Spleen (tissue), 11 donors: ENCODE data around the gene ABCG2. TPM values are rescaled to one million over a fixed set of nuclear protein-coding genes. Genes with fewer than 3 reads are reported as not detected.

Source experiments
- DNase-seq: peaks from one replicate; pipeline ENCODE4 v3.0.0-alpha.2; 2020
- H3K27ac ChIP-seq, 8 donors: fragments of 200-600 bp; sonication (generic) in 7 of 8; 1 replicate in 4 of 8; 2 replicates in 4 of 8; pipeline versions ENCODE4 v1.5.0 to v1.8.0; 2016 to 2021; ENCODE audit warnings: inconsistent platforms in 4 of 8, mild to moderate bottlenecking in 4 of 8, moderate library complexity in 1 of 8
- H3K27me3 ChIP-seq, 7 donors: fragments of 200-600 bp; sonication (generic) in 6 of 7; replicated peaks in 1 of 7; 1 replicate in 4 of 7; 2 replicates in 3 of 7; pipeline versions ENCODE4 v1.5.0 to v1.8.0; 2016 to 2021; ENCODE audit warnings: inconsistent platforms in 3 of 7, mild to moderate bottlenecking in 1 of 7
- H3K36me3 ChIP-seq, 6 donors: fragments of 200-600 bp; sonication (generic) in 5 of 6; 1 replicate in 4 of 6; 2 replicates in 2 of 6; pipeline versions ENCODE4 v1.5.0 to v1.8.0; 2016 to 2021; ENCODE audit warnings: inconsistent platforms in 2 of 6
- H3K4me1 ChIP-seq, 6 donors: fragments of 200-600 bp; sonication (generic) in 5 of 6; 1 replicate in 3 of 6; 2 replicates in 3 of 6; pipeline versions ENCODE4 v1.5.0 to v1.8.0; 2016 to 2021; ENCODE audit warnings: inconsistent platforms in 3 of 6
- H3K4me3 ChIP-seq, 8 donors: fragments of 200-600 bp; sonication (generic) in 7 of 8; 1 replicate in 4 of 8; 2 replicates in 4 of 8; pipeline versions ENCODE4 v1.5.0 to v1.8.0; 2016 to 2021; ENCODE audit warnings: inconsistent platforms in 4 of 8, mild to moderate bottlenecking in 4 of 8, moderate library complexity in 2 of 8
- H3K9me3 ChIP-seq, 8 donors: fragments of 200-600 bp; sonication (generic) in 7 of 8; 1 replicate in 4 of 8; 2 replicates in 4 of 8; pipeline versions ENCODE4 v1.5.0 to v1.8.0; 2016 to 2021; ENCODE audit warnings: inconsistent platforms in 4 of 8
- POLR2A ChIP-seq, 3 donors: fragments of 450-650 bp; IDR thresholded peaks; one replicate each; pipeline ENCODE4 v1.5.1; 2017; ENCODE audit warnings: antibody characterized with exemption in 3 of 3, mild to moderate bottlenecking in 1 of 3
- POLR2AphosphoS5 ChIP-seq, 3 donors: sonication (generic); formaldehyde crosslinking; IDR thresholded peaks; one replicate each; pipeline ENCODE4 v1.5.1; 2017; ENCODE audit warnings: antibody characterized with exemption in 3 of 3
- WGBS, 5 donors: extraction: QIAGEN DNeasy Blood & Tissue Kit in 3 of 5; methylation state at CpG; one replicate each; pipeline versions ENCODE4 v1.1.5 to v1.1.7; 2013 to 2018; 5-methylcytosine and 5-hydroxymethylcytosine counted together
- intact Hi-C: fragments of 100-400 bp; cut with DNase I; formaldehyde crosslinking; loops from one replicate; pipeline ENCODE4 v1.15.0; 2023; ENCODE audit warnings: low total_unique reads
- polyA plus RNA-seq, 3 donors: library from polyadenylated mRNA; stranded (reverse); fragments of 200-250 nt; gene quantifications; one replicate each; pipeline ENCODE4 v1.2.1, GENCODE V29; 2013
- total RNA-seq, 7 donors: library from RNA; depleted of rRNA in 3 of 7; stranded (reverse); fragments of >200 nt in 3 of 7; fragmentation: NEBNext Ultra II Directional in 4 of 7; extraction: Animal tissue kit (Norgen Biotek cat#: 25700) in 4 of 7; gene quantifications; one replicate each; pipeline versions ENCODE4 v1.1.0 to v1.2.1, GENCODE V29; 2016 to 2021
- TF ChIP-seq, protein P1 (sequence below), 11 experiments: fragments of 200-600 bp in 7 of 11; fragments of 450-650 bp in 4 of 11; sonication (generic) in 4 of 11; IDR thresholded peaks in 8 of 11; conservative IDR thresholded peaks in 3 of 11; 1 replicate in 7 of 11; 2 replicates in 4 of 11; pipeline versions ENCODE4 v1.4.0 to v1.8.0; 2016 to 2021; ENCODE audit warnings: antibody characterized with exemption in 11 of 11, inconsistent platforms in 4 of 11, mild to moderate bottlenecking in 1 of 11
- donor health status: healthy with polysubstance abuse.
- donor health status: DM: no; HTN: no; CAD: no; lungs with moderate emphysema.
- donor health status: DM: no; HTN: no; CAD: no.
- donor health status: Bipolar disorder and iron deficiency.
- donor health status: healthy.
- donor health status: DM: no; HTN: no; CAD: no.
- donor health status: DM: yes; HTN: yes; CAD: no.

Gene ABCG2
- total and polyA plus RNA-seq, 10 donors: 0.12 to 3.0 (median 1.4) TPM

DNA sequence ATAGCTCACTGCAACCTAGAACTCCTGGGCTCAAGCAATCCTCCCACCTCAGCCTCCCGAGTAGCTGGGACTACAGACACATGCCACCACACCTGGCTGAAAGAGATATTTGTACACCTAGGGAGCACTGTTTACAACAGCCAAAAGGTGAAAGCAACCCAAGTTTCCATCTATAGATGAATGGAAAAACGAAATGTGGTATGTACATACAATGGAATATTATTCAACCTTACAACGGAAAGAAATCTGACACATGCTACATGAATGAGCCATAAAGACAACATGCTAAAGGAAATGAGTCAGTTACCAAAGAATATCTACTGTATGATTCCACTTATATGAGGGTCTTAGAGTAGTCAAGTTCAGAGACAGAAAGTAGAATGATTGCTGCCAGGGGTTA is 52.2 kb downstream of the ABCG2 start:
- H3K4me3 ChIP-seq: no peak overlapping the region
- H3K36me3 ChIP-seq: no peaks in the 10 kb centered on the region
- intact Hi-C loops: no loop called here
- DNase-seq: no peak
- H3K9me3 ChIP-seq: no peaks in the 10 kb centered on the region
- no peaks in the 10 kb centered on the region for H3K27me3 ChIP-seq
- H3K27ac ChIP-seq: no peak overlapping the region
- TF ChIP-seq, protein P1, sequence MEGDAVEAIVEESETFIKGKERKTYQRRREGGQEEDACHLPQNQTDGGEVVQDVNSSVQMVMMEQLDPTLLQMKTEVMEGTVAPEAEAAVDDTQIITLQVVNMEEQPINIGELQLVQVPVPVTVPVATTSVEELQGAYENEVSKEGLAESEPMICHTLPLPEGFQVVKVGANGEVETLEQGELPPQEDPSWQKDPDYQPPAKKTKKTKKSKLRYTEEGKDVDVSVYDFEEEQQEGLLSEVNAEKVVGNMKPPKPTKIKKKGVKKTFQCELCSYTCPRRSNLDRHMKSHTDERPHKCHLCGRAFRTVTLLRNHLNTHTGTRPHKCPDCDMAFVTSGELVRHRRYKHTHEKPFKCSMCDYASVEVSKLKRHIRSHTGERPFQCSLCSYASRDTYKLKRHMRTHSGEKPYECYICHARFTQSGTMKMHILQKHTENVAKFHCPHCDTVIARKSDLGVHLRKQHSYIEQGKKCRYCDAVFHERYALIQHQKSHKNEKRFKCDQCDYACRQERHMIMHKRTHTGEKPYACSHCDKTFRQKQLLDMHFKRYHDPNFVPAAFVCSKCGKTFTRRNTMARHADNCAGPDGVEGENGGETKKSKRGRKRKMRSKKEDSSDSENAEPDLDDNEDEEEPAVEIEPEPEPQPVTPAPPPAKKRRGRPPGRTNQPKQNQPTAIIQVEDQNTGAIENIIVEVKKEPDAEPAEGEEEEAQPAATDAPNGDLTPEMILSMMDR (IDR thresholded peaks at IDR 0.05 in 8 of 11, conservative IDR thresholded peaks at IDR 0.05 in 3 of 11): no peak
- peaks cover 0 to 22% (median 9%) of the 10 kb centered on the region in 6 donors for H3K4me1 ChIP-seq
- WGBS, 5 donors: 82 to 87% (median 86%) methylated on average over 3 of the region's 3 CpGs

DNA sequence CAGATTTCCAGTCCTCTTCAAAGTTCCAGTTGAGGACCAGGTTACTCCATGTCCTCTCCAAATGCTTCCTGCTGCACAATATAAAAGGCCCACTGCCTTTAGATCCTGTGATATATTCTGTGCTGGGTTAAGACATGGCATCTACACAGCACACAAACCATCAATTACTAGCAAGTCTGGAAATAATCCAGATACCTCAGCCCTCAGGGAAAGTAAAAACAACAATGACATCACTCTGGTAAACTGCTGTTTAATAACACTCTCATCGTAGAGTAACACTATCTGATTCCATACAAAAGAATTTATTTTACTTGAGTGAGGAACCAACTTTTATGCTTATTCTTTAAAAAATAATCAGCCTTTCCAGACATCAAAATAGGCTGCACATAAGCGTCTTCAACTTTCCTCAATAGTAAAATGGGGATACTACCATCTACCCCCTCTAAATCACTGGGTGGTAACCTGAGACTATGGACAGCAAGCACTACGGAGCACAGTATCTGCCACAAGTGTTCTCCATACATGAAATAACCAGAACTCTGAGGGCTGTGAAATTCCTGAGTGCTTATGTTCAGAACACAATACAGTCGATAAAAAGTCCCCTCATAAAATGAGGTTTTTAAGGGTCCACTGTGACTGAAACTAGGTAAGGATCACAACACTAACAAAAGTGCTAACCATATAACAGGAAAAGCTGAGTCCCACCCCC is 53.4 kb downstream of the ABCG2 start:
- Histone ChIP-seq H3K9me3 (no peaks in the 10 kb centered on the region), H3K4me1 (peaks cover 0 to 22% (median 9%) of the 10 kb centered on the region in 6 donors), H3K27me3 (no peaks in the 10 kb centered on the region), H3K27ac (no peak overlapping the region), H3K4me3 (no peak overlapping the region), H3K36me3 (no peaks in the 10 kb centered on the region)
- intact Hi-C loops: no loop called here
- TF ChIP-seq POLR2AphosphoS5 (IDR thresholded peaks at IDR 0.05): no peak
- no peak for TF ChIP-seq POLR2A (IDR thresholded peaks at IDR 0.05)
- TF ChIP-seq, protein P1 (IDR thresholded peaks at IDR 0.05 in 8 of 11, conservative IDR thresholded peaks at IDR 0.05 in 3 of 11): no peak
- no peak for DNase-seq
- WGBS, 5 donors: 87 to 95% (median 93%) methylated on average over 4 of the region's 4 CpGs

DNA sequence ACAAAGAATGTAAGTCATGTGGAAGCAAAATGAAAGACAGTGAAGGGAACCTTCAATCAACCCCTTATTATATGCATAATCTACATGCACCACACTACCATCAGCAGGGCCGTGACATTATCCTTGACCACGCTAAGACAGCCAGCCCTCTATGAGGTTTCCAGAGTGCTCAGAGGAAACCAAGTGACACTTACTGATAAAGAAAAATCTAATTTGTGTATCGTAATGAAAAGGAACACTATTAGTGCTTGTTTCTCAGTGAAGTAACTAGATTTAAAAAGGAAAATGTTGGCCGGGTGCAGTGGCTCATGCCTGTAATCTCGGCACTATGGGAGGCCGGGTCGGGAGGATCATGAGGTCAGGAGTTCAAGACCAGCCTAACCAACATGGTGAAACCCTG is 56.4 kb downstream of the ABCG2 start:
- intact Hi-C loops: no loop called here
- Histone ChIP-seq H3K4me1 (peaks cover 0 to 9% (median under 1%) of the 10 kb centered on the region in 6 donors), H3K4me3 (no peak overlapping the region), H3K27ac (no peak overlapping the region), H3K27me3 (no peaks in the 10 kb centered on the region), H3K9me3 (no peaks in the 10 kb centered on the region), H3K36me3 (no peaks in the 10 kb centered on the region)
- TF ChIP-seq, protein P1 (IDR thresholded peaks at IDR 0.05 in 8 of 11, conservative IDR thresholded peaks at IDR 0.05 in 3 of 11): no peak
- TF ChIP-seq POLR2AphosphoS5 (IDR thresholded peaks at IDR 0.05) (no peak), POLR2A (IDR thresholded peaks at IDR 0.05) (no peak)
- WGBS, 5 donors: 64 to 79% (median 65%) methylated on average over 7 of the region's 7 CpGs
- no peak for DNase-seq

DNA sequence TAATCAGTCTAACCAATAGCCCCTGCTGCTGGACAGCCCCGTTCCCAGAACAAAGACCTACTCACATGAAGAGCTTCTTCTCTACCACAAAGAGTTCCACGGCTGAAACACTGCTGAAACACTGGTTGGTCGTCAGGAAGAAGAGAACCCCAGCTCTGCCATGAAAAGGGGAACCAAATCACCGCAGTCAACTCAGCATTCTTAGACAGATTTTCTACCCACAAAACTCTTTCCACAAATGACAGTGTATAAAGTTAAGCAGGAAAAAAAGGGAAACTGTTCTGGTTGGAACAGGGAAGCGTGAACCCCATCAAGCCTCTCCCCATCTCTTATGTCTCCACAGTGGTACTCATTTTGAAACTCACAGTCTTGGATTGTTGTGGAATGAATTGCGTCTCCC is 57.3 kb downstream of the ABCG2 start:
- H3K27me3 ChIP-seq: no peaks in the 10 kb centered on the region
- DNase-seq: no peak
- H3K27ac ChIP-seq: no peak overlapping the region
- no peaks in the 10 kb centered on the region for H3K9me3 ChIP-seq
- H3K36me3 ChIP-seq: no peaks in the 10 kb centered on the region
- no peak overlapping the region for H3K4me3 ChIP-seq
- WGBS, 5 donors: 32 to 50% (median 41%) methylated on average over 6 of the region's 6 CpGs
- intact Hi-C loops: no loop called here
- TF ChIP-seq POLR2A (IDR thresholded peaks at IDR 0.05): no peak
- TF ChIP-seq POLR2AphosphoS5 (IDR thresholded peaks at IDR 0.05): no peak
- TF ChIP-seq, protein P1 (IDR thresholded peaks at IDR 0.05 in 8 of 11, conservative IDR thresholded peaks at IDR 0.05 in 3 of 11): no peak
- peaks cover 0 to 8% (median 0%) of the 10 kb centered on the region in 6 donors for H3K4me1 ChIP-seq
